HG03066 (cell line): ENCODE data around the gene SLC36A3.
"Not testable (repeated sequence)": the region's sequence is repeated elsewhere in the genome, so short reads cannot be mapped to it uniquely, and the experiment has no call there.

Source experiments
- ATAC-seq: cut with Tn5 transposase; IDR thresholded peaks from one replicate; pipeline ENCODE4 v1.9.1; 2021; ENCODE audit warnings: low read depth; ENCODE audit not compliant: unreplicated experiment

The SLC36A3 gene

DNA sequence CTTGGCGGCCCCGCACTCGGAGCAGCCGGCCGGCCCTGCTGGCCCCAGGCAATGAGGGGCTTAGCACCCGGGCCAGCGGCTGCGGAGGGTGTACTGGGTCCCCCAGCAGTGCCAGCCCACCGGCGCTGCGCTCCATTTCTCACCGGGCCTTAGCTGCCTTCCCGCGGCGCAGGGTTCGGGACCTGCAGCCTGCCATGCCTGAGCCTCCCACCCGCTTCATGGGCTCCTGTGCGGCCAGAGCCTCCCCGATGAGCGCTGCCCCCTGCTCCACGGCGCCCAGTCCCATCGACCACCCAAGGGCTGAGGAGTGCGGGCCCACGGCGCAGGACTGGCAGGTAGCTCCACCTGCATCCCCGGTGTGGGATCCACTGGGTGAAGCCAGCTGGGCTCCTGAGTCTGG, 5.7 kb upstream of the SLC36A3 start:
- ATAC-seq, result not testable (repeated sequence)

DNA sequence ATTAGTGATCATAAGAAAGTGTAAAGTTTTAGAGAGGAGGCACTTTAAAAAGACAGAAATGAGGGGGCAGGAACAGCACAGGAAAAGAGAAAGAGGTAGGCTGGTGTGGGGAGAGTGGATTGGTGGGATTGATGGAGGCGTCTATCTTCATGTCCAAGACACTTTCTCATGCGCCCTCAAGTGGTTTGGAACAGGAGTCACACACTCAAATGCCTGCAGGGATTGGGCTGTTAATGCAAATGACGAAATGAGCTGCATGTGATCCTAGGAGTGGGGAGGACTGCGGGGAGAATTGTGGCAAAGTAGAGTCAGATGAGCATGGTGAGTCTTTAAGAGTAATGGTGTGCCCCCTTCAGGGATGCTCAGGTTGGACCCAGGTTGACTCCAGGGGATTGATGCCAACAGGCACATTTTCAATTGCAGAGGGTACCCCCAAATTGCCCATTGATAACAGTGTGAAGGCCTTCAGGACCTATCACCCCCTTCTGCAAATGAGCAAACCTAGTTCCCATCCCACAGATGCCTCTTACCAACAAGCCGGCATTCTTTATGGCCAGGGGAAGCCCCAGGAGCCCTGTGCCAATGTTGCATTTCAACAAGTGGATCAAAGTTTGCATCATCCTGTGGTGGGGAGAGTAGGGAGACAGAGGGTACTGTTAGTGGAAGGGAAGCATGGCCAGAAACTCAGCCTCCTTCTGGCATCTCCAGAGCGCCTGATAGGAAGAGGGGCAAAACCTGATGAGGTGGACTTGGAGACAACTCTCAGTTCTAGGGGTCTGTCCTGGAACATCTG, 5.3 kb downstream of the SLC36A3 start:
- ATAC-seq, result no peak

DNA sequence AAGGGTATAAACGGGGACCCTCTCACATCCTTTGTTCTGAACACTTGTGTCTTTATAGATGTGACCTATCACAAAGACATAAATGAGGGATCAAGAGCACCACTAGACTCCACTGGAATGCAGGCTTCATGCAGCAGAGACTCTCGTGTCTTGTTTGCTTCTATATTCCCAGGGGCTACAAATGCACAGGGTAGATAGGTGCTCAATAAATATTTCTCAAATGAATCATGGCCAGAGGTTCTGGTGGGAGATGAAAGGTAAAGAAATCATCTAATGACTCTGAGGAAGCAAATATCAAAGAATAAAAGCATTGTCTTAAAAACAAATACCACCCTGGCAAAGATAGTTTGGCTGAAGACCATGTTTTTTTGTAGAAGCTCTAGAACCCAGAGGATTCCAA, 6.6 kb downstream of the SLC36A3 start:
- ATAC-seq, result no peak

DNA sequence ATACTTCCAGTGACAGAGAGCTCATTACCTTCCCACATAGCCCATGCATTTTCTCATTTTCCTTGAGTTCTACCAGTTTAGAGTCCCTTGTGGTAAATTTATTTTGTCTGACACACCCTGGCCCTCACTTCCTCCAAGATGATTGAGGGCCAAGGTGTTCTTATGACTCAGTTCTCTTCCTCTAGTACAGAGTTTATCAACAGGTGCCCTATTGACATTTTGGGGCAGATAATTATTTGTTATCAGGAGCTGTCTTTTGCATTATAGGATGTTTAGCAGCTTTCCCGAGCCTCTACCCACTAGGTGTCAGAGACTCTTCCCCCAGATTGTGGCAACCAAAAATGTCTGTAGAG, 7.1 kb downstream of the SLC36A3 start:
- no peak for ATAC-seq

DNA sequence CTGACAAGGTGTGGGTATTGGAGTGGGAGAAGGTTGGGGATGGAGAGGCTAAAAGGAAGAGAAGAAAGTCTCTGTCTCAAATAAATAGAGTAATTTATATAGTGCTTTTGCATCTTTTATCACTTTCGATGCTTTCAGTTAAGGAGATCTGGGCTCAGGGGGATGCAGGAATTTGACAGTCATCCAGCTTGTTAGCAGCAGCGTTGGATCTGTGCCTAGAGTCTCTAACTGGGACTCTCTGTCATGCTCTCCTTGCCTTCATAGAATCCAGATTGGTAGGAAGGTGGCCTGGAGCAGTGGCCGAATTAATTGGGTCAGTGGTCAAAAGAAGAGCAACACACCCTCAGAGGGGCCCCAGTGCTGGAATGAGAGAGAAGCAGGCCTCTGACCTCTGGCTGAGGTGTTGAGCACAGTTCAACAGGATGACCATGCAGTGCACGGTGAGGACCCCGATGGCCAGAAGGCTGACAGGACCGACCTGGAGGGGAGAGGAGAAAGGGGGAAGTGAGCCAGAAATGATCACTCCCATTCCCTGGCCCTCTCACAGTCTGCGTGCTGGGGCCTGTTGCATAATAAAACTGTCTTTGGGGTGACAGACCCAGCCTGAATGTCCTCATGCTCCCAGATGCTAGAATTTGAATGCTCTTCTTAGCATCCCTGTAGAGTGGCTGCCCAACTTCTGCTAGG, 7.6 kb downstream of the SLC36A3 start:
- ATAC-seq, result no peak

DNA sequence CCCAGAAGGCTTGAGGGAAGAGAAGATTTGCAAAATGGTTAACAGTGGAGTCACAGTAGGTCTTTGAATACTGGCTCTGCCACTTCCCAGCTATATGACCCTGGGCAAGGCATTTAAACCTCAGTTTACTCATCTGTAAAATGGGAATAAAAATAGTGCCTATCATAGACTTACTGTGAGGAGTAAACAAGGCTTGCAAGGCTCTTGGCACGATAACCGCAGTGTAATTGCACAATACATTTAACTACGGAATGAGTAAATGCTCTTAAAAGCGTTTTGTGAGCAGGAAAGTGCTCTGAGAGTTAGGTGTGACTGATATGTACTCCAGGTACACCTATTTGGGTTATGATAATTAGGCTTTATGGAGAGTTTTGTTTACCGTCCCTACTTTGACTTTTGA, 8.4 kb downstream of the SLC36A3 start:
- ATAC-seq, result no peak

DNA sequence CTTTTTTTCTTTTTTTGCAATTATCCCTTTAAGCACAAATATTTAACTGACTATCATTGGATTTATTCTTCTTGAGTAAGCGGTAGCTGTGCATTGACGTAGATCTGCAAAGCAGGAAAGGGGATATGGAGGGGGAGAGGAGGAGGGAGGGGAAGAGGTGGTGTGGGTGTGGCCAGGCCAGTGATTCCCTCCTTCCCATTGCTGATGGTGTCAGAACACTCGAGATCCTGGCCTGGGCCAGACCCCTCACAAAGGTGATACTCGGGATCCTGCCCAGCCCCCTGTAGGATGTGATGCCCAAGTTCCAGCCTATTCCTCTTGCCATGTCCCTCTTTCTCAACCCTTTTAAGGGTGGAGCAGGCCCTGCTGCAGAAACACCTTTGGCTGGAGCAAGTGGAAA, 9.9 kb downstream of the SLC36A3 start:
- no peak for ATAC-seq

DNA sequence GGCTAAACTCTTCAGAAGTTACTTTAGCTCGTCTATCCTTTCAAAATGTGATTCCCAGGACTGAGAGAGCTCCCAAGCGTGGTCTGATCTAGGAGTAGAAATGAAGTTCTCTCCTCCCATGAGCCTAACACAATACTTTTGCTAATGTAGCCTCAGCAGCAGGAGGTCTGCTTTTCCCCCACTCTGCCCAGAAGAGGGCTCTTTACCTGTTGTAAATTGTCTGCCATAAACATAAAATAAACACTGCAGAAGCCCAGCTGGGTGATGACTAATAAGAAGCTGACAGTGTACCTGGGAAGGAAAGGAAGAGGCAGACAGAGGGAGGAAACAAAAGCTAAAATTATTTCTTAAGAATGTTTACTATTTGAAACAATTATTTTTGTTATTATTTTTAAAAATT, 15.4 kb downstream of the SLC36A3 start:
- no peak for ATAC-seq

DNA sequence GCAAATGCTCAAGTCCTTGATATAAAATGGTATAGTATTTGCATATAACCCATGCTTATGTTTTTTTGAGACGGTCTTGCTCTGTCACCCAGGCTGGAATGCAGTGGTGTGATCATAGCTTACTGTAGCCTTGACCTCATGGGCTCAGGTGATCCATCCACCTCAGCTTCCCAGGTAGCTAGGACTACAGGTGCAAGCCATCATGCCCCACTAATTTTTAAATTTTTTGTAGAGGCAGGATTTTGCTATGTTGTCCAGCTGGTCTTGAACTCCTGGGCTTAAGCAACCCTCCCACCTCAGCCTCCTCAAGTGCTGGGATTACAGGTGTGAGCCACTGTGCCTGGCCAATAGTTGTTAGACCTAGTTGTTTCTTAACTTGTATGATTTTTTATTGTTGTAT, 17.3 kb downstream of the SLC36A3 start:
- ATAC-seq, result no peak

DNA sequence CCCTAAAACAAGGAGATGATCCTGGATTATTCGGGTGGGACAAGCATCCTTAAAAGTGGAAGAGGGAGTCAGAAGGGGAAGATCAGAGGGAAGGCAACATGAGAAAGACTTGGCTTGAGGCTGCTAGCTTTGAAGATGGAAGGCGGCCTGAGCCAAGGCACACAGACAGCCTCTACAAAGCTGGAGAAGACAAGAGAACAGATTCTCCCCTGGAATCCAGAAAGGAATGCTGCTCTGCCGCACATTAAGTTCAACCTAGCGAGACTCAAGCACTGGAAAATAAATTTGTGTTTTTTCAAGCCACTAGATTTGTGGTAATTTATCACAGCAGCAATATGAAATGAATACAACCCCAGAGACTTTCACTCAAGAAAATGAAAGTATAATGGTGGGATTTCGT, 17.9 kb downstream of the SLC36A3 start:
- no peak for ATAC-seq

DNA sequence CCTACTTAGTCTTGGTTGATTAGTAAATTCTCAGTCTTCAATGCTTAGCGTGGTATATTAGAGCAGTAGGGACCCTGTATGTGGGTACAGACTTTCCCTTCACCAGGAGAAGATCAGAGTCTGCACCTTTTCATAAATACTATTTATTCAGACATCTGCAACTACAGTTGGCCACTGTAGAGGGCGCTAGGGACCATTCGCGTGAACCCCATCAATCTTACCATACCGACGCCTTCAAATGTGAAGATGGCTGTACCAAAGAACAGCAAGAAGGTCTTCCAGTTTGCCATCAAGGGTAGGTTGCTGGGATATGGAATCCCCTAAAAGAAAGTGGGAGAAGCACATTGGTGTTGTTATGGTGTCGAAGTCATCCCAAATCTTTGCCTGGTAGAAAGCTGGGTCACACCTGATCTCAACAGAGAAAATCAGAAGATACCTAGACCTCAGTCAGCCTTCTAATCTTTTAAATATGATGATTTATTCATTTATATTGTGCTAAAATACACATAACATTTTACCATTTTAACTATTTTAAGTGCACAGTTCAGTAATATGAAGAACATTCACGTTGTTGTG, 19.1 kb downstream of the SLC36A3 start:
- ATAC-seq, result no peak

DNA sequence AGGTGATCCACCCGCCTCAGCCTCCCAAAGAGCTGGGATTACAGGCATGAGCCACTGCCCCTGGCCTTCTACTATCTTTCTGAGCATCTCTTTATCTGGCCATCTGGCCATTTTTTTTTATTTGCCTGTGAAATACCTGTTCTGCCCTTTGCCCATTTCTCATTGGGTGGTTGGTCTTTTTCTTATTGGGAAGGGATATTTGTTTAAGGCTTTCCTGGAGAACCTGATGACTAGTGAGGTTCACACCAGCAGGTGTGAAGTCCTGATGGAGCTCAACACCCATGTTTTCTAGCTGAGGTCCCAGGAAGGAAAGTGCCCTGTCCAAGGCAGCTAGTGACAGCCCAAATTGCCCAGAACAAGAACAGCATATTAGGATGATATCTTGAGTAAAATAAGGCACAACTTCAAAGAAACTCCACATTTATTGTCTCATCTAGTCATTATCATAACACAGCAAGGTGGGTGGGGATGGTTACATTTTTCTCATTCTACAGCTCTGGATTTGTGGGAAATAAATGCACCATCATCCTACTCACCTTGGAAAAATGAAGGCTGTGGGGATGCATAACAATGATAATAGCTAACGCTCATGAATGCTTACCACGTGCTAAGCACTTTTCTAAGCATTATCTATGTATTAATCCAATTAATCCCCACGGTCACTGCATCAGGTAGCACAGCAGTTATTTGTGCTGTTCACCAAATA, 20.3 kb downstream of the SLC36A3 start:
- no peak for ATAC-seq

DNA sequence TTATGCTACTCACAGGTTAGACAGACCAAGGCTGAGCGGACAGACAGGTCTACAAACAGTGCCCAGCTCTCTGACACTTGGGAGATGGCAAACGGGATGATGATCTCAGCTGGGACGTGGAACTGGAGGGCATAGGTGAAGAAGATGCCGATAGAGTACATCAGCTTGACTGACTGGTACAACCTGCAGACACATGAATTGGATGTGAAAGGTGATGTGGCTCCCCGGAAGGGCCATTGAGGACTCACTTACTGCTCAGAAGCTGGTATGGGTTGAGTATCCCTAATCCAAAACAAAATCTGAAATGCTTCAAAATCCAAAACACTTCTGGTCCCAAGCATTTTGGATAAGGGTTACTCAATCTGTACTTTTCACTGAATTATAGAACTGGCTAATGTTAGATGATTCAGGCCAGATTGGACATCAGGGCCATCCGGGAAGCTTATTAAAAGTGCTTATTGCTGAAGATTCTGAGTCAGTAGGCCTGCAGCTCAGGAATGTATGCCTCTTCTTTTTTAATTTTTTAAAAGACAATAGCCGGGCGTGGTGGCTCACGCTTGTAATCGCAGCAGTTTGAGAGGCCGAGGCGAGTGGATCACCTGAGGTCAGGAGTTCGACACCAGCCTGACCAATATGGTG, 22.4 kb downstream of the SLC36A3 start:
- no peak for ATAC-seq

DNA sequence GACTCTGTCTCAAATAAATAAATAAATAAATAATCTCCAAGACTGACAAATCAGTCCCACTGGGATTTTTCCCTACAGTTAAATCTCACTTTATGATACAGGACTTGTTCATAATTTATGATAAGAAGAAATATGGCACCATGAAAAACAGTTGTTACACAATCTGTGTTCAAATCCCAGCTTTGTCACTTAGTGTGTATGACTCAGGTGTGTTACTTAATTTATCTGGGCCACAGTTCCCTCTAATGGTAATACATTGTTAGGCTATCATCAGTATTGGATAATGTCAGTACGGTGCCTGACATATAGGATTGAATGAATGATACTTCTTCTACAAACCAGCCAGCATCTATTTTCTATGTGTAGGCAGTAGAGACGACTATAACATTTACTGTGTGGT, 23.1 kb downstream of the SLC36A3 start:
- no peak for ATAC-seq

DNA sequence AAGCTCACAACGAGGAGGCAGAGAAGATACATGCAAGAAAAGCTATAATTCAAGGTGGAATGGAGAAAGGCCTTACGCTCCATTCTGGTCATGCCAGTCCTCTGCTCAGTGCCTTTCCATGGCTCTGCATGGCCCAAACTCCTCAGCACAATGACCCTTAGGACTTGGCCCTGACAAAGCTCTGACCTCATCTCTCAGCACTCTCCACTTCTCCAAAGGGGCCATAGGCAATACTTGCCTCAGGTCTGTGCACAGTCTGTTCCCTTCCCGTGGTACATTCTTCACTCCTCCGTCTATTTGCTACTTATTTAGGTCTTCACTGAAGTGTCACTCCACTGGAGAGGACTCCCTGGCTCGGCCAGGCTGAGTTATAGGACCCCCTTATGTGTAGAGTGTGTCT, 24.7 kb downstream of the SLC36A3 start:
- no peak for ATAC-seq

DNA sequence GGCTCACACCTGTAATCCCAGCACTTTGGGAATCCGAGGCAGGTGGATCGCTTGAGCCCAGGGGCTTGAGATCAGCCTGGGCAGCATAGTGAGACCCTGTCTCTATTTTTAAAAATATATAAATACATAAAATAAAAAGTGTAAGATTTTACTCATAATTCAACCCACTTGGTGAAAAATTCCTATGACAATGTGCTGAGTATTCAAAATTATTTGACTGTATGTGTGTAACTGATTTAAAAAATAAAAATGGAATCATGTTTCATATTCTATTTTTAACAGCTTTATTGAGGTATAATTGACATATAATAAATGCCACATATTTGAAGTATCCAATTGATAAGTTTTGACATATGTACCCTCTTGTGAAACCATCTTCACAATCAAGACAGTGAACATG, 27.8 kb downstream of the SLC36A3 start:
- no peak for ATAC-seq

DNA sequence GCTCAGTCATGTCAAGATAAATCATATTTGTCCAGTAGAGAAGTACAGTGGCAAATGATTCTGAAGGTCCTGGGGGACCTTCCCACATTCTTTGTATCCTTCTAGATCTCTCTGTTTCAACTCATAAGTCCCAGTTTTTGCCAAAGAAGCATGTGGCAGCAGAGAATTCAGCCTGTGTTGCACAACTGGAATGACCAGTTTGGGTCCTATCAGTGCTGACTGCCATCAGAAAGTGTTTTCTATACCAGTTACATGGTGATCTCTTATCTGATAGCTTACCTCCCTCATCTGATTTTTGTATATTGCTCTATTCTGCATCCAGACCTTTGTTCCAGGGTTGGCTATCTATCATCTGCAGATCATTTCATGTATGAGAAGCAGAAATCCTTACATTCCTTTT, 28.9 kb downstream of the SLC36A3 start:
- ATAC-seq, result no peak

DNA sequence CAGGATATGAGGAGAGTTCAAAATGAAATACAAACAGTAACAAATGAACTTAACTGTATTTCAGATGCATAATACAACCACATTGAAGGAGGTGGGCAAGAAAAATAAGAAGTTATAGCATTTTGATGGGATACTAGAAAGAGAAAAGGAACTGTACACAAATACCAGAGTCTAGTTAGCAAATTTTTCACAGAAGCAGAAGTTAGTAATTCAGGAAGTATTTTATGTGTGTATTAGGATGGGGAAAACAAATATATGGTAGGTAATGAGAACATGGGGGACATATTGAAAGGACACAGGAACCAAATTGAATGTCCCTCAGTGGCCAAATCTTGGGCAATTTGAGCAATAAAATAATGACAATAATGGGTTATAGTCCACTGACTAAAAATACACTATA, 32.2 kb downstream of the SLC36A3 start:
- no peak for ATAC-seq

DNA sequence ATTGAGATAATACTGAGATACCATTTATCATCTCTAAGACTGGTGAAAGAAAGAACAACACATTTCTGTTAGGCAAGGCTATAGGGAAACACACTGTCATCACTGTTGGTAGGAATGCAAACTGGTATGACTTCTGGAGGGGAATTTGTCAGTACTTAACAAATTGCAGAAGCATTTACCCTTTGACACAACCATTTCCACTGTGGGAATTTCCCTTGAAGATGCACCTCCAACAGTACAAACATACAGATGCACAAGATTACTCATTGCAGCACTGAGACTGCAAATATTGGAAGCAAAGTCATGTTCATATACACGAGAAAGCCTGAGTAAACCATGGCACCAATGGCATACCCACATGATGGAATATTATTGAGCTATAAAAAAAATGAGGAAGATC, 33.0 kb downstream of the SLC36A3 start:
- ATAC-seq, result peak; percentile 74

DNA sequence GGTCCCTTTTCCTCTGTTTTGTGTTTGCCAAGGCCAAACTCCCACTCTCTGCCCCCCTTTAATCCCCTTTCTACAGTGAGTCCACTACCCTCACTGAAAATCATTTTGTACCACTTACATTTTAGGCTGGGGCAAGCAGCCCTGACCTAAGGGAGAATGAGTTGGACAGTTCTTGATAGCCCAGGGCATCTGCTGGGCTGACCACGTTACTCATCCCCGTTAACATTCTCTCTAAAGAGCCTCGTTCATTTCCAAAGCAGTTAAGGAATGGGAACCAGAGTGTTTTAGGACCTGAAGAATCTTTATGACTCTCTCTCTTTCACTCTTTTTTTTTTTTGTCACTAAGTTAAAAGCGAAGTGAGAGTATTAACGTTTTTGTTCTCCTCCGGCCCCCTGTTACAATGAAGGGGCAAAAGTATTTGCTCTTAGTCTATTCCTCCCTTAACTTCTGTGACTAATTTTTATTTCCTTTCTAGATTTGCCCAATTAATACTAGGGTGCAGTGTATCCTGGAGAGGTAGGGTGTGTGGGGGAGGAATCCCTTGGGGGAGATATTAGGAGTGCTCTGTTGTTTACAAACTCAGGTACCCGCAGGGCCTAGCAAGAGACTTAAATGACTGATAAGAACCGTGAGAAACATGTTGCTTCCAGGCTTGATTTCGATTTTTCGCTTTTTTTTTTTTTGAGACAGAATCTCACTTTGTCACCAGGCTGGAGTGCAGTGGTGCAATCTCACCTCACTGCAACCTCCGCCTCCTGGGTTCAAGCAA, 35.9 kb downstream of the SLC36A3 start:
- ATAC-seq, result no peak
